Measurements from ENCODE around the gene LRFN4. TPM values are rescaled to one million over a fixed set of nuclear protein-coding genes. Genes with fewer than 3 reads are reported as not detected.

LRFN4 gene
- total RNA-seq, 6 experiments from 2014 or later, result 30.3 to 43.4 (median 34.6) TPM

- Mint-ChIP-seq H3K36me3 (ENCODE audit: low read depth) (peaks cover 13% of the 10 kb centered on the region), H3K27ac (no peak overlapping the region), H3K9me3 (no peaks in the 10 kb centered on the region), H3K4me3 (no peak overlapping the region), H3K4me1 (ENCODE audit: low read depth) (peaks cover 36% of the 10 kb centered on the region), H3K27me3 (ENCODE audit: insufficient read depth) (peaks cover 3% of the 10 kb centered on the region)
- no peak for TF ChIP-seq CTCF (IDR thresholded peaks at IDR 0.05)
- no peak for DNase-seq
Measured at GRCh38 chr11:66887526-66887925, 30.7 kb downstream of the LRFN4 start.

- Mint-ChIP-seq H3K36me3 (ENCODE audit: low read depth) (peaks cover 13% of the 10 kb centered on the region), H3K4me1 (ENCODE audit: low read depth) (peaks cover 36% of the 10 kb centered on the region), H3K27ac (no peak overlapping the region), H3K9me3 (no peaks in the 10 kb centered on the region), H3K27me3 (ENCODE audit: insufficient read depth) (peaks cover 3% of the 10 kb centered on the region), H3K4me3 (no peak overlapping the region)
- DNase-seq, result no peak
- no peak for TF ChIP-seq CTCF (IDR thresholded peaks at IDR 0.05)
Measured at GRCh38 chr11:66888282-66888681, 31.4 kb downstream of the LRFN4 start.

- Mint-ChIP-seq H3K36me3 (ENCODE audit: low read depth) (peaks cover 13% of the 10 kb centered on the region), H3K27ac (no peak overlapping the region), H3K4me1 (ENCODE audit: low read depth) (peaks cover 38% of the 10 kb centered on the region), H3K9me3 (no peaks in the 10 kb centered on the region), H3K4me3 (no peak overlapping the region), H3K27me3 (ENCODE audit: insufficient read depth) (no peaks in the 10 kb centered on the region; the same call in 1 of the 2 replicates)
- DNase-seq, result no peak
- TF ChIP-seq CTCF (IDR thresholded peaks at IDR 0.05), result no peak
Measured at GRCh38 chr11:66889960-66890359, 33.1 kb downstream of the LRFN4 start.

- H3K36me3 Mint-ChIP-seq (ENCODE audit: low read depth), result peaks cover 8% of the 10 kb centered on the region
- no peaks in the 10 kb centered on the region for H3K9me3 Mint-ChIP-seq
- TF ChIP-seq CTCF (IDR thresholded peaks at IDR 0.05), result no peak
- peaks cover 26% of the 10 kb centered on the region for H3K4me1 Mint-ChIP-seq (ENCODE audit: low read depth)
- peak overlapping the region; percentile 87 for H3K27ac Mint-ChIP-seq
- peak; percentile 97 for DNase-seq
- H3K27me3 Mint-ChIP-seq (ENCODE audit: insufficient read depth), result no peaks in the 10 kb centered on the region; the same call in 1 of the 2 replicates
- peak overlapping the region; percentile 38 for H3K4me3 Mint-ChIP-seq
Measured at GRCh38 chr11:66891851-66892660, 35.2 kb downstream of the LRFN4 start.

GRCh38 chr11:66892911-66893310 is 36.0 kb downstream of the LRFN4 start:
- no peak for DNase-seq
- Mint-ChIP-seq H3K9me3 (no peaks in the 10 kb centered on the region), H3K4me3 (no peak overlapping the region), H3K27me3 (ENCODE audit: insufficient read depth) (no peaks in the 10 kb centered on the region; the same call in none of the 2 replicates), H3K4me1 (ENCODE audit: low read depth) (peaks cover 26% of the 10 kb centered on the region), H3K27ac (peak overlapping the region; percentile 38; the same call in 1 of the 2 replicates), H3K36me3 (ENCODE audit: low read depth) (peaks cover 8% of the 10 kb centered on the region)
- TF ChIP-seq CTCF (IDR thresholded peaks at IDR 0.05), result no peak
